HEK293T (cell line): Measurements from ENCODE around the gene SPCS1.

Experiments
- CTCF ChIA-PET: fragments of 350-600 bp; formaldehyde crosslinking; extraction: SDS; loops from one replicate; lab custom pipeline; 2021; ENCODE audit warnings: antibody characterized with exemption, inconsistent platforms; lab: Yijun Ruan, JAX
- POLR2A ChIA-PET: fragments of 350-600 bp; formaldehyde crosslinking; extraction: SDS; loops from one replicate; lab custom pipeline; 2020; ENCODE audit warnings: antibody characterized with exemption, inconsistent platforms; lab: Yijun Ruan, JAX
- DNase-seq: peaks from one replicate; pipeline ENCODE4 v3.0.0; 2012; ENCODE audit warnings: mixed read lengths; ENCODE audit errors: extremely low spot score
- ARNT ChIP-seq: fragments of 450-650 bp; IDR thresholded peaks from 2 replicates; pipeline ENCODE4 v1.6.1; 2017; ENCODE audit warnings: mild to moderate bottlenecking
- BHLHE40 ChIP-seq: fragments of 450-650 bp; IDR thresholded peaks from 2 replicates; pipeline ENCODE4 v1.6.1; 2016; ENCODE audit warnings: mild to moderate bottlenecking, moderate library complexity, borderline replicate concordance
- CTBP1 ChIP-seq: fragments of 450-650 bp; IDR thresholded peaks from 2 replicates; pipeline ENCODE4 v1.6.1; 2016; ENCODE audit warnings: borderline replicate concordance
- ELF4 ChIP-seq: fragments of 450-650 bp; IDR thresholded peaks from 2 replicates; pipeline ENCODE4 v1.6.1; 2017; ENCODE audit warnings: antibody characterized with exemption
- FOXA1 ChIP-seq: fragments of 450-650 bp; IDR thresholded peaks from 2 replicates; pipeline ENCODE4 v1.6.1; 2016; ENCODE audit warnings: mild to moderate bottlenecking
- FOXK2 ChIP-seq: fragments of 450-650 bp; IDR thresholded peaks from 2 replicates; pipeline ENCODE4 v1.6.1; 2016; ENCODE audit warnings: mild to moderate bottlenecking
- FOXM1 ChIP-seq: fragments of 450-650 bp; IDR thresholded peaks from 2 replicates; pipeline ENCODE4 v1.6.1; 2017; ENCODE audit warnings: mild to moderate bottlenecking, borderline replicate concordance
- HDGF ChIP-seq: fragments of 450-650 bp; IDR thresholded peaks from 2 replicates; pipeline ENCODE4 v1.6.1; 2017; ENCODE audit warnings: antibody characterized with exemption, borderline replicate concordance
- L3MBTL2 ChIP-seq: fragments of 450-650 bp; conservative IDR thresholded peaks from 2 replicates; pipeline ENCODE4 v1.6.1; 2016; ENCODE audit warnings: mild to moderate bottlenecking
- LEF1 ChIP-seq: fragments of 450-650 bp; IDR thresholded peaks from 2 replicates; pipeline ENCODE4 v1.6.1; 2017; ENCODE audit warnings: mild to moderate bottlenecking, borderline replicate concordance
- NFRKB ChIP-seq: fragments of 450-650 bp; IDR thresholded peaks from 2 replicates; pipeline ENCODE4 v1.6.1; 2016; ENCODE audit warnings: mild to moderate bottlenecking, moderate library complexity
- PKNOX1 ChIP-seq: fragments of 450-650 bp; IDR thresholded peaks from 2 replicates; pipeline ENCODE4 v1.6.1; 2016
- SP1 ChIP-seq: fragments of 450-650 bp; IDR thresholded peaks from 2 replicates; pipeline ENCODE4 v1.6.1; 2017
- SUZ12 ChIP-seq: fragments of 450-650 bp; IDR thresholded peaks from 2 replicates; pipeline ENCODE4 v1.6.1; 2016; ENCODE audit warnings: mild to moderate bottlenecking
- TARDBP ChIP-seq: fragments of 450-650 bp; IDR thresholded peaks from 2 replicates; pipeline ENCODE4 v1.6.1; 2016
- ZNF384 ChIP-seq: fragments of 450-650 bp; IDR thresholded peaks from 2 replicates; pipeline ENCODE4 v1.6.1; 2016

The SPCS1 gene

GRCh38 chr3:52684184-52684583, 21.7 kb upstream of the SPCS1 start:
- POLR2A ChIA-PET: interaction anchor here (0.7 to 1.3 kb wide), 2 partner anchors 10 to 21 kb away, joined by 3 read pairs; partner anchors contain the start of genes GLT8D1 and SPCS1

GRCh38 chr3:52685285-52685708, 20.6 kb upstream of the SPCS1 start:
- DNase-seq: peak; percentile 87
- ChIA-PET CTCF (no interaction called here), POLR2A (interaction anchor here (1.0 to 1.3 kb wide), 2 partner anchors 9 to 18 kb away, joined by 3 to 5 read pairs; no protein-coding TSS in a partner anchor)
- TF ChIP-seq FOXM1: 0 out of 2 replicates have a peak, but pooled peaks have one; percentile 48
- peak; percentile 57 for TF ChIP-seq L3MBTL2
- TF ChIP-seq ARNT: no peak
- no peak for TF ChIP-seq TARDBP
- no peak for TF ChIP-seq FOXA1
- no peak for TF ChIP-seq LEF1
- no peak for TF ChIP-seq CTBP1
- no peak for TF ChIP-seq HDGF
- TF ChIP-seq FOXK2: no peak
- TF ChIP-seq ELF4: no peak
- no peak for TF ChIP-seq BHLHE40
- TF ChIP-seq PKNOX1: no peak
- TF ChIP-seq ZNF384: no peak

More at GRCh38 chr3:52684184-52684583, 21.7 kb upstream of the SPCS1 start:
- DNase-seq: no peak
- TF ChIP-seq BHLHE40 (no peak), TARDBP (no peak), SP1 (no peak), PKNOX1 (no peak), LEF1 (no peak), L3MBTL2 (no peak)
- CTCF ChIA-PET: no interaction called here

GRCh38 chr3:52685709-52686691, 19.9 kb upstream of the SPCS1 start, which contains the start of the genes GNL3 and PBRM1:
Gene GNL3 (plus strand): TSS chr3:52686032. CDS start chr3:52686093, 61 bp downstream.
Gene PBRM1 (minus strand): TSS chr3:52685913.
- ChIA-PET CTCF (no interaction called here), POLR2A (interaction anchor here (0.8 to 1.3 kb wide), 8 partner anchors 8 to 85 kb away, joined by 3 to 11 read pairs (median 4); partner anchors contain the start of genes GLT8D1, NEK4 and SPCS1)
- peak; percentile 0; the same call in 1 of the 2 replicates for TF ChIP-seq FOXM1
- TF ChIP-seq NFRKB: no peak
- TF ChIP-seq HDGF: no peak
- no peak; the same call in 1 of the 2 replicates for TF ChIP-seq PKNOX1
- peak; percentile 72 for TF ChIP-seq L3MBTL2
- TF ChIP-seq ELF4: peak; percentile 79; the same call in 1 of the 2 replicates
- TF ChIP-seq TARDBP: no peak
- no peak; the same call in 1 of the 2 replicates for TF ChIP-seq CTBP1
- TF ChIP-seq FOXK2: no peak
- no peak for TF ChIP-seq SUZ12
- no peak for TF ChIP-seq ZNF384
- TF ChIP-seq SP1: no peak
- 0 out of 2 replicates have a peak, but pooled peaks have one; percentile 39 for TF ChIP-seq ARNT
- no peak for TF ChIP-seq FOXA1
- DNase-seq: peak; percentile 93

- no peak for TF ChIP-seq LEF1
- no peak for TF ChIP-seq TARDBP
- no peak for TF ChIP-seq ELF4
- TF ChIP-seq ZNF384: no peak
- TF ChIP-seq PKNOX1: no peak
- TF ChIP-seq CTBP1: no peak
- no peak for TF ChIP-seq BHLHE40
- no peak for TF ChIP-seq SUZ12
- TF ChIP-seq L3MBTL2: no peak
- TF ChIP-seq FOXM1: no peak
- no peak for TF ChIP-seq NFRKB
- TF ChIP-seq FOXA1: no peak
- TF ChIP-seq FOXK2: no peak
- TF ChIP-seq SP1: no peak
- no peak for TF ChIP-seq HDGF
- TF ChIP-seq ARNT: no peak
- DNase-seq: no peak
- CTCF ChIA-PET: no interaction called here
- POLR2A ChIA-PET: no interaction called here
Observed at GRCh38 chr3:52688266-52688665, 17.6 kb upstream of the SPCS1 start.

- TF ChIP-seq PKNOX1 (no peak), CTBP1 (no peak), L3MBTL2 (no peak), HDGF (no peak)
- CTCF ChIA-PET: no interaction called here
Observed at GRCh38 chr3:52689151-52689550, 16.8 kb upstream of the SPCS1 start.

More at GRCh38 chr3:52689151-52689550, 16.8 kb upstream of the SPCS1 start:
- DNase-seq: no peak
- POLR2A ChIA-PET: no interaction called here
